WTC11 (cell line): ENCODE data around the gene BHMT2. TPM values are rescaled to one million over a fixed set of nuclear protein-coding genes. Genes with fewer than 3 reads are reported as not detected.

Source experiments
- ATAC-seq: fragments of 200-7000 bp; cut with Tn5 transposase; 2 replicates; pipeline ENCODE4 v1.10.0; 2021; ENCODE audit warnings: mild to moderate bottlenecking, moderate library complexity
- CTCF ChIA-PET: fragments of 300-600 bp; sonication (Branson Sonifier 250); formaldehyde crosslinking; loops from one replicate; lab custom pipeline; 2021; ENCODE audit warnings: antibody characterized with exemption; lab: Charles Lee
- POLR2A ChIA-PET: fragments of 350-600 bp; sonication (Branson Sonifier 250); formaldehyde crosslinking; loops from one replicate; lab custom pipeline; 2021; ENCODE audit warnings: antibody characterized with exemption; lab: Charles Lee
- DNase-seq: peaks from one replicate; pipeline ENCODE4 v3.0.0; 2021; ENCODE audit warnings: low spot score
- H3K27ac Mint-ChIP-seq: 2 replicates; pipeline ENCODE4 v1.8.0; 2021; ENCODE audit warnings: mixed read lengths
- H3K27me3 Mint-ChIP-seq: 2 replicates; pipeline ENCODE4 v1.8.0; 2021; ENCODE audit warnings: low read depth, mild to moderate bottlenecking, moderate library complexity, mixed read lengths
- H3K36me3 Mint-ChIP-seq: 2 replicates; pipeline ENCODE4 v1.8.0; 2021; ENCODE audit warnings: mixed read lengths
- H3K4me1 Mint-ChIP-seq: 2 replicates; pipeline ENCODE4 v1.8.0; 2022; ENCODE audit warnings: mixed read lengths
- H3K4me3 Mint-ChIP-seq: 2 replicates; pipeline ENCODE4 v1.8.0; 2021; ENCODE audit warnings: mild to moderate bottlenecking, moderate library complexity, mixed read lengths
- H3K9me3 Mint-ChIP-seq: 2 replicates; pipeline ENCODE4 v1.8.0; 2021; ENCODE audit warnings: mixed read lengths
- GABPB1 ChIP-seq: sonication (generic); formaldehyde crosslinking; IDR thresholded peaks from 2 replicates; pipeline ENCODE4 v1.8.1; 2023; ENCODE audit warnings: mild to moderate bottlenecking, missing genetic modification reagents
- HMGXB4 ChIP-seq: sonication (generic); formaldehyde crosslinking; IDR thresholded peaks from 2 replicates; pipeline ENCODE4 v1.8.1; 2023; ENCODE audit warnings: mild to moderate bottlenecking, moderate library complexity, missing genetic modification reagents
- KAT7 ChIP-seq: sonication (generic); formaldehyde crosslinking; IDR thresholded peaks from 2 replicates; pipeline ENCODE4 v1.8.1; 2023; ENCODE audit warnings: missing genetic modification reagents, mild to moderate bottlenecking, borderline replicate concordance
- MXD4 ChIP-seq: fragments of 250-450 bp; sonication (Bioruptor Pico); IDR thresholded peaks from 2 replicates; pipeline ENCODE4 v1.8.0; 2021; ENCODE audit warnings: mild to moderate bottlenecking, moderate library complexity, borderline replicate concordance
- SP1 ChIP-seq: sonication (generic); formaldehyde crosslinking; conservative IDR thresholded peaks from 2 replicates; pipeline ENCODE4 v1.8.1; 2022; ENCODE audit warnings: missing genetic modification reagents
- ZNF138 ChIP-seq: sonication (generic); formaldehyde crosslinking; conservative IDR thresholded peaks from 2 replicates; pipeline ENCODE4 v1.8.1; 2022; ENCODE audit warnings: mild to moderate bottlenecking, moderate library complexity, missing genetic modification reagents
- ZNF263 ChIP-seq: sonication (generic); formaldehyde crosslinking; IDR thresholded peaks from 2 replicates; pipeline ENCODE4 v1.8.1; 2022; ENCODE audit warnings: low read depth, mild to moderate bottlenecking, moderate library complexity, missing genetic modification reagents
- ZNF423 ChIP-seq: fragments of 250-450 bp; sonication (Bioruptor Pico); IDR thresholded peaks from 2 replicates; pipeline ENCODE4 v2.1.2; 2022; ENCODE audit warnings: mild to moderate bottlenecking, moderate library complexity
- ZNF532 ChIP-seq: fragments of 250-450 bp; sonication (Bioruptor Pico); IDR thresholded peaks from 2 replicates; pipeline ENCODE4 v1.9.0; 2021; ENCODE audit warnings: mild to moderate bottlenecking, borderline replicate concordance
- total RNA-seq: library from RNA; stranded (reverse); gene quantifications from 3 replicates; pipeline ENCODE4 v1.2.3, GENCODE V29; 2021
- TF ChIP-seq, protein P1 (sequence below): sonication (generic); formaldehyde crosslinking; IDR thresholded peaks from 2 replicates; pipeline ENCODE4 v1.8.1; 2023; ENCODE audit warnings: mild to moderate bottlenecking, missing genetic modification reagents, borderline replicate concordance
- TF ChIP-seq, protein P2 (sequence below): sonication (generic); formaldehyde crosslinking; IDR thresholded peaks from 2 replicates; pipeline ENCODE4 v1.8.1; 2023; ENCODE audit warnings: mild to moderate bottlenecking, missing genetic modification reagents, moderate library complexity
- TF ChIP-seq, protein P3 (sequence below): sonication (generic); formaldehyde crosslinking; IDR thresholded peaks from 2 replicates; pipeline ENCODE4 v1.8.0; 2022; ENCODE audit warnings: mild to moderate bottlenecking, missing genetic modification reagents

BHMT2 gene
- total RNA-seq, 1 experiment from 2014 or later, result 0.11 TPM

- Mint-ChIP-seq H3K27me3 (no peaks in the 10 kb centered on the region; the same call in 1 of the 2 replicates), H3K36me3 (no peaks in the 10 kb centered on the region), H3K27ac (no peak overlapping the region), H3K9me3 (no peaks in the 10 kb centered on the region), H3K4me1 (peaks cover 20% of the 10 kb centered on the region), H3K4me3 (no peak overlapping the region)
- ChIA-PET POLR2A (interaction anchor here (0.6 kb wide), 1 partner anchor 511 kb away, joined by 3 read pairs; no protein-coding TSS in a partner anchor), CTCF (interaction anchor here (0.9 to 8.5 kb wide), 4 partner anchors 20 to 124 kb away, joined by 3 to 358 read pairs (median 30); no protein-coding TSS in a partner anchor)
- DNase-seq (no peak), ATAC-seq (no peak)
- no peak for TF ChIP-seq ZNF423 (CRISPR knock-in tag)
- no peak for TF ChIP-seq MXD4 (CRISPR knock-in tag)
- no peak for TF ChIP-seq ZNF532 (CRISPR knock-in tag)
- TF ChIP-seq, protein P1, sequence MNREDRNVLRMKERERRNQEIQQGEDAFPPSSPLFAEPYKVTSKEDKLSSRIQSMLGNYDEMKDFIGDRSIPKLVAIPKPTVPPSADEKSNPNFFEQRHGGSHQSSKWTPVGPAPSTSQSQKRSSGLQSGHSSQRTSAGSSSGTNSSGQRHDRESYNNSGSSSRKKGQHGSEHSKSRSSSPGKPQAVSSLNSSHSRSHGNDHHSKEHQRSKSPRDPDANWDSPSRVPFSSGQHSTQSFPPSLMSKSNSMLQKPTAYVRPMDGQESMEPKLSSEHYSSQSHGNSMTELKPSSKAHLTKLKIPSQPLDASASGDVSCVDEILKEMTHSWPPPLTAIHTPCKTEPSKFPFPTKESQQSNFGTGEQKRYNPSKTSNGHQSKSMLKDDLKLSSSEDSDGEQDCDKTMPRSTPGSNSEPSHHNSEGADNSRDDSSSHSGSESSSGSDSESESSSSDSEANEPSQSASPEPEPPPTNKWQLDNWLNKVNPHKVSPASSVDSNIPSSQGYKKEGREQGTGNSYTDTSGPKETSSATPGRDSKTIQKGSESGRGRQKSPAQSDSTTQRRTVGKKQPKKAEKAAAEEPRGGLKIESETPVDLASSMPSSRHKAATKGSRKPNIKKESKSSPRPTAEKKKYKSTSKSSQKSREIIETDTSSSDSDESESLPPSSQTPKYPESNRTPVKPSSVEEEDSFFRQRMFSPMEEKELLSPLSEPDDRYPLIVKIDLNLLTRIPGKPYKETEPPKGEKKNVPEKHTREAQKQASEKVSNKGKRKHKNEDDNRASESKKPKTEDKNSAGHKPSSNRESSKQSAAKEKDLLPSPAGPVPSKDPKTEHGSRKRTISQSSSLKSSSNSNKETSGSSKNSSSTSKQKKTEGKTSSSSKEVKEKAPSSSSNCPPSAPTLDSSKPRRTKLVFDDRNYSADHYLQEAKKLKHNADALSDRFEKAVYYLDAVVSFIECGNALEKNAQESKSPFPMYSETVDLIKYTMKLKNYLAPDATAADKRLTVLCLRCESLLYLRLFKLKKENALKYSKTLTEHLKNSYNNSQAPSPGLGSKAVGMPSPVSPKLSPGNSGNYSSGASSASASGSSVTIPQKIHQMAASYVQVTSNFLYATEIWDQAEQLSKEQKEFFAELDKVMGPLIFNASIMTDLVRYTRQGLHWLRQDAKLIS (CRISPR knock-in tag), result no peak
- TF ChIP-seq SP1, result no peak
- TF ChIP-seq KAT7 (CRISPR knock-in tag), result no peak
- TF ChIP-seq ZNF138 (CRISPR knock-in tag), result no peak
- TF ChIP-seq, protein P2, sequence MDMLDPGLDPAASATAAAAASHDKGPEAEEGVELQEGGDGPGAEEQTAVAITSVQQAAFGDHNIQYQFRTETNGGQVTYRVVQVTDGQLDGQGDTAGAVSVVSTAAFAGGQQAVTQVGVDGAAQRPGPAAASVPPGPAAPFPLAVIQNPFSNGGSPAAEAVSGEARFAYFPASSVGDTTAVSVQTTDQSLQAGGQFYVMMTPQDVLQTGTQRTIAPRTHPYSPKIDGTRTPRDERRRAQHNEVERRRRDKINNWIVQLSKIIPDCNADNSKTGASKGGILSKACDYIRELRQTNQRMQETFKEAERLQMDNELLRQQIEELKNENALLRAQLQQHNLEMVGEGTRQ (CRISPR knock-in tag), result no peak
- TF ChIP-seq ZNF263, result no peak
These were observed 46.2 kb upstream of the BHMT2 start for GRCh38 chr5:79023348-79023747.

- no peak for DNase-seq
- CTCF ChIA-PET, result interaction anchor here (1.5 to 8.5 kb wide), 6 partner anchors 11 to 125 kb away, joined by 3 to 358 read pairs (median 14); no protein-coding TSS in a partner anchor
- ATAC-seq, result no peak
- Mint-ChIP-seq H3K9me3 (no peaks in the 10 kb centered on the region), H3K27ac (no peak overlapping the region), H3K4me1 (peaks cover 20% of the 10 kb centered on the region), H3K36me3 (no peaks in the 10 kb centered on the region), H3K27me3 (no peaks in the 10 kb centered on the region; the same call in 1 of the 2 replicates), H3K4me3 (no peak overlapping the region)
- POLR2A ChIA-PET, result no interaction called here
- peak; percentile 23; the same call in 1 of the 2 replicates for TF ChIP-seq GABPB1 (CRISPR knock-in tag)
- no peak for TF ChIP-seq HMGXB4
- TF ChIP-seq, protein P3, sequence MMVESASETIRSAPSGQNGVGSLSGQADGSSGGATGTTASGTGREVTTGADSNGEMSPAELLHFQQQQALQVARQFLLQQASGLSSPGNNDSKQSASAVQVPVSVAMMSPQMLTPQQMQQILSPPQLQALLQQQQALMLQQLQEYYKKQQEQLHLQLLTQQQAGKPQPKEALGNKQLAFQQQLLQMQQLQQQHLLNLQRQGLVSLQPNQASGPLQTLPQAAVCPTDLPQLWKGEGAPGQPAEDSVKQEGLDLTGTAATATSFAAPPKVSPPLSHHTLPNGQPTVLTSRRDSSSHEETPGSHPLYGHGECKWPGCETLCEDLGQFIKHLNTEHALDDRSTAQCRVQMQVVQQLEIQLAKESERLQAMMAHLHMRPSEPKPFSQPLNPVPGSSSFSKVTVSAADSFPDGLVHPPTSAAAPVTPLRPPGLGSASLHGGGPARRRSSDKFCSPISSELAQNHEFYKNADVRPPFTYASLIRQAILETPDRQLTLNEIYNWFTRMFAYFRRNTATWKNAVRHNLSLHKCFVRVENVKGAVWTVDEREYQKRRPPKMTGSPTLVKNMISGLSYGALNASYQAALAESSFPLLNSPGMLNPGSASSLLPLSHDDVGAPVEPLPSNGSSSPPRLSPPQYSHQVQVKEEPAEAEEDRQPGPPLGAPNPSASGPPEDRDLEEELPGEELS (CRISPR knock-in tag), result no peak
- no peak for TF ChIP-seq KAT7 (CRISPR knock-in tag)
- TF ChIP-seq, protein P1 (CRISPR knock-in tag), result no peak
These were observed 45.6 kb upstream of the BHMT2 start for GRCh38 chr5:79023947-79024346.
